WTC11 (cell line): ENCODE measurements around the gene ADGRF4. TPM values are rescaled to one million over a fixed set of nuclear protein-coding genes. Genes with fewer than 3 reads are reported as not detected.
A peak's percentile ranks its signal among the peaks of the same experiment; 100 is the strongest.

ENCODE experiments used
- ATAC-seq: fragments of 200-7000 bp; cut with Tn5 transposase; 2 replicates; pipeline ENCODE4 v1.10.0; 2021; ENCODE audit warnings: mild to moderate bottlenecking, moderate library complexity
- Bru-seq: library from RNA; stranded (reverse); fragments of 400-500 nt; gene quantifications from one replicate; lab custom pipeline; 2021; lab: Mats Ljungman, UMichigan
- CTCF ChIA-PET: fragments of 300-600 bp; sonication (Branson Sonifier 250); formaldehyde crosslinking; loops from one replicate; lab custom pipeline; 2021; ENCODE audit warnings: antibody characterized with exemption; lab: Charles Lee
- POLR2A ChIA-PET: fragments of 350-600 bp; sonication (Branson Sonifier 250); formaldehyde crosslinking; loops from one replicate; lab custom pipeline; 2021; ENCODE audit warnings: antibody characterized with exemption; lab: Charles Lee
- DNase-seq: peaks from one replicate; pipeline ENCODE4 v3.0.0; 2021; ENCODE audit warnings: low spot score
- H3K27ac Mint-ChIP-seq: 2 replicates; pipeline ENCODE4 v1.8.0; 2021; ENCODE audit warnings: mixed read lengths
- H3K27me3 Mint-ChIP-seq: 2 replicates; pipeline ENCODE4 v1.8.0; 2021; ENCODE audit warnings: low read depth, mild to moderate bottlenecking, moderate library complexity, mixed read lengths
- H3K36me3 Mint-ChIP-seq: 2 replicates; pipeline ENCODE4 v1.8.0; 2021; ENCODE audit warnings: mixed read lengths
- H3K4me1 Mint-ChIP-seq: 2 replicates; pipeline ENCODE4 v1.8.0; 2022; ENCODE audit warnings: mixed read lengths
- H3K4me3 Mint-ChIP-seq: 2 replicates; pipeline ENCODE4 v1.8.0; 2021; ENCODE audit warnings: mild to moderate bottlenecking, moderate library complexity, mixed read lengths
- H3K9me3 Mint-ChIP-seq: 2 replicates; pipeline ENCODE4 v1.8.0; 2021; ENCODE audit warnings: mixed read lengths
- ESRRA ChIP-seq: sonication (generic); formaldehyde crosslinking; IDR thresholded peaks from 2 replicates; pipeline ENCODE4 v1.8.1; 2022; ENCODE audit warnings: mild to moderate bottlenecking, missing genetic modification reagents, borderline replicate concordance
- ETV6 ChIP-seq: sonication (generic); formaldehyde crosslinking; IDR thresholded peaks from 2 replicates; pipeline ENCODE4 v1.8.1; 2022; ENCODE audit warnings: mild to moderate bottlenecking, missing genetic modification reagents
- FOXP1 ChIP-seq: sonication (generic); formaldehyde crosslinking; IDR thresholded peaks from 2 replicates; pipeline ENCODE4 v1.8.0; 2022; ENCODE audit warnings: missing genetic modification reagents, mild to moderate bottlenecking, moderate library complexity, borderline replicate concordance
- GABPB1 ChIP-seq: sonication (generic); formaldehyde crosslinking; IDR thresholded peaks from 2 replicates; pipeline ENCODE4 v1.8.1; 2023; ENCODE audit warnings: mild to moderate bottlenecking, missing genetic modification reagents
- NFATC4 ChIP-seq: fragments of 250-450 bp; sonication (Bioruptor Pico); IDR thresholded peaks from 2 replicates; pipeline ENCODE4 v1.9.0; 2021; ENCODE audit warnings: mild to moderate bottlenecking
- NFE2L1 ChIP-seq: sonication (generic); formaldehyde crosslinking; IDR thresholded peaks from 2 replicates; pipeline ENCODE4 v1.8.1; 2023; ENCODE audit warnings: missing genetic modification reagents
- OVOL2 ChIP-seq: fragments of 250-450 bp; sonication (Bioruptor Pico); IDR thresholded peaks from 2 replicates; pipeline ENCODE4 v1.9.0; 2021; ENCODE audit warnings: mild to moderate bottlenecking, borderline replicate concordance
- TP53 ChIP-seq: sonication (generic); formaldehyde crosslinking; IDR thresholded peaks from 2 replicates; pipeline ENCODE4 v1.8.1; 2023; ENCODE audit warnings: mild to moderate bottlenecking, missing genetic modification reagents
- ZNF416 ChIP-seq: fragments of 250-450 bp; sonication (Bioruptor Pico); IDR thresholded peaks from 2 replicates; pipeline ENCODE4 v1.9.0; 2021; ENCODE audit warnings: mild to moderate bottlenecking, inconsistent platforms
- long read RNA-seq, 3 experiments: library from RNA in 1 of 3; library from capped mRNA in 1 of 3; library from polyadenylated mRNA in 1 of 3; unstranded in 2 of 3; stranded (forward) in 1 of 3; transcript quantifications; one replicate each; pipeline ENCODE4 v2.0.0, GENCODE V29; 2021
- total RNA-seq: library from RNA; stranded (reverse); gene quantifications from 3 replicates; pipeline ENCODE4 v1.2.3, GENCODE V29; 2021
- TF ChIP-seq, protein P1 (sequence below): sonication (generic); formaldehyde crosslinking; IDR thresholded peaks from 2 replicates; pipeline ENCODE4 v1.8.1; 2022; ENCODE audit warnings: low read depth, mild to moderate bottlenecking, moderate library complexity, missing genetic modification reagents, borderline replicate concordance
- TF ChIP-seq, protein P2 (sequence below): sonication (generic); formaldehyde crosslinking; IDR thresholded peaks from 2 replicates; pipeline ENCODE4 v1.8.1; 2023; ENCODE audit warnings: mild to moderate bottlenecking, missing genetic modification reagents
- TF ChIP-seq, protein P3 (sequence below): fragments of 250-450 bp; sonication (Bioruptor Pico); IDR thresholded peaks from 2 replicates; pipeline ENCODE4 v1.9.0; 2021; ENCODE audit warnings: mild to moderate bottlenecking
- TF ChIP-seq, protein P4 (sequence below): fragments of 250-450 bp; sonication (Bioruptor Pico); IDR thresholded peaks from 2 replicates; pipeline ENCODE4 v1.9.0; 2021; ENCODE audit warnings: moderate library complexity, mild to moderate bottlenecking, inconsistent platforms, borderline replicate concordance
- TF ChIP-seq, protein P5 (sequence below): sonication (generic); formaldehyde crosslinking; IDR thresholded peaks from 2 replicates; pipeline ENCODE4 v1.8.1; 2023; ENCODE audit warnings: mild to moderate bottlenecking, missing genetic modification reagents, borderline replicate concordance

ADGRF4 gene, protein sequence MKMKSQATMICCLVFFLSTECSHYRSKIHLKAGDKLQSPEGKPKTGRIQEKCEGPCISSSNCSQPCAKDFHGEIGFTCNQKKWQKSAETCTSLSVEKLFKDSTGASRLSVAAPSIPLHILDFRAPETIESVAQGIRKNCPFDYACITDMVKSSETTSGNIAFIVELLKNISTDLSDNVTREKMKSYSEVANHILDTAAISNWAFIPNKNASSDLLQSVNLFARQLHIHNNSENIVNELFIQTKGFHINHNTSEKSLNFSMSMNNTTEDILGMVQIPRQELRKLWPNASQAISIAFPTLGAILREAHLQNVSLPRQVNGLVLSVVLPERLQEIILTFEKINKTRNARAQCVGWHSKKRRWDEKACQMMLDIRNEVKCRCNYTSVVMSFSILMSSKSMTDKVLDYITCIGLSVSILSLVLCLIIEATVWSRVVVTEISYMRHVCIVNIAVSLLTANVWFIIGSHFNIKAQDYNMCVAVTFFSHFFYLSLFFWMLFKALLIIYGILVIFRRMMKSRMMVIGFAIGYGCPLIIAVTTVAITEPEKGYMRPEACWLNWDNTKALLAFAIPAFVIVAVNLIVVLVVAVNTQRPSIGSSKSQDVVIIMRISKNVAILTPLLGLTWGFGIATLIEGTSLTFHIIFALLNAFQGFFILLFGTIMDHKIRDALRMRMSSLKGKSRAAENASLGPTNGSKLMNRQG
- total RNA-seq (not detected in 3 replicates), Bru-seq, nascent RNA (not detected)
- long read RNA-seq, experiment 1 = 0 reads
- long read RNA-seq, experiment 2 = 0 reads
- long read RNA-seq, experiment 3 = 0 reads

DNA sequence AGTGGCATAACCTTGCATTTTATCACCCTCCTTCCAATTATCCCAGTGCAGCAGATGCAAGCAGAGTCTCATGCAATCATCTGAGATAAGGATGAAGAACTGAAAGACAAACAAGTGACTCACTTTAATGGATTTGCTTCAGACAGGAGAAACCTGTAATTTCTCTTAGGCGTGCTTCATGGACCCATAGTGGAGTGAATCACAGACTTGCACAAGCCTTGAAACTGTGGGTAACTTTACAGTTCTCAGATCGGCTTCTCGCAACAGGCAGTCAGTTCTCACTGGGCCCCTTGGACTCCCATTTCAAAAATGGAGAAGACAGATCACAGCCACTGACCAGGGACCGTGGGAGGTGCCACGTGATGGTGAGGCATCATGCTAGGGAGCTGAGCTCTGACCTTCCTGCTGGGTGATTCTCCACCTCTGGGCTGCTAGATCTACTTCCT lies at the start of gene ADGRF4:
Gene ADGRF4 (plus strand): TSS at position 239 of the 446 bp plus-strand sequence. CDS start 8,666 bp downstream, outside the sequence.
- ATAC-seq = no peak
- no peaks in the 10 kb centered on the region for H3K36me3 Mint-ChIP-seq
- no peaks in the 10 kb centered on the region; the same call in 1 of the 2 replicates for H3K27me3 Mint-ChIP-seq
- no peaks in the 10 kb centered on the region for H3K9me3 Mint-ChIP-seq
- CTCF ChIA-PET = interaction anchor here (1.2 kb wide), 1 partner anchor 8 kb away, joined by 3 read pairs; no protein-coding TSS in a partner anchor
- H3K27ac Mint-ChIP-seq = no peak within 1 kb of the TSS
- H3K4me3 Mint-ChIP-seq = no peak within 1 kb of the TSS
- no peak for DNase-seq
- TF ChIP-seq TP53 (no peak), NFE2L1 (CRISPR knock-in tag) (no peak), OVOL2 (no peak), GABPB1 (CRISPR knock-in tag) (no peak), NFATC4 (CRISPR knock-in tag) (no peak)
- TF ChIP-seq, protein P1, sequence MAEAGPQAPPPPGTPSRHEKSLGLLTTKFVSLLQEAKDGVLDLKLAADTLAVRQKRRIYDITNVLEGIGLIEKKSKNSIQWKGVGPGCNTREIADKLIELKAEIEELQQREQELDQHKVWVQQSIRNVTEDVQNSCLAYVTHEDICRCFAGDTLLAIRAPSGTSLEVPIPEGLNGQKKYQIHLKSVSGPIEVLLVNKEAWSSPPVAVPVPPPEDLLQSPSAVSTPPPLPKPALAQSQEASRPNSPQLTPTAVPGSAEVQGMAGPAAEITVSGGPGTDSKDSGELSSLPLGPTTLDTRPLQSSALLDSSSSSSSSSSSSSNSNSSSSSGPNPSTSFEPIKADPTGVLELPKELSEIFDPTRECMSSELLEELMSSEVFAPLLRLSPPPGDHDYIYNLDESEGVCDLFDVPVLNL (CRISPR knock-in tag) = no peak
- TF ChIP-seq, protein P2, sequence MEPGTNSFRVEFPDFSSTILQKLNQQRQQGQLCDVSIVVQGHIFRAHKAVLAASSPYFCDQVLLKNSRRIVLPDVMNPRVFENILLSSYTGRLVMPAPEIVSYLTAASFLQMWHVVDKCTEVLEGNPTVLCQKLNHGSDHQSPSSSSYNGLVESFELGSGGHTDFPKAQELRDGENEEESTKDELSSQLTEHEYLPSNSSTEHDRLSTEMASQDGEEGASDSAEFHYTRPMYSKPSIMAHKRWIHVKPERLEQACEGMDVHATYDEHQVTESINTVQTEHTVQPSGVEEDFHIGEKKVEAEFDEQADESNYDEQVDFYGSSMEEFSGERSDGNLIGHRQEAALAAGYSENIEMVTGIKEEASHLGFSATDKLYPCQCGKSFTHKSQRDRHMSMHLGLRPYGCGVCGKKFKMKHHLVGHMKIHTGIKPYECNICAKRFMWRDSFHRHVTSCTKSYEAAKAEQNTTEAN (CRISPR knock-in tag) = no peak
- TF ChIP-seq, protein P3, sequence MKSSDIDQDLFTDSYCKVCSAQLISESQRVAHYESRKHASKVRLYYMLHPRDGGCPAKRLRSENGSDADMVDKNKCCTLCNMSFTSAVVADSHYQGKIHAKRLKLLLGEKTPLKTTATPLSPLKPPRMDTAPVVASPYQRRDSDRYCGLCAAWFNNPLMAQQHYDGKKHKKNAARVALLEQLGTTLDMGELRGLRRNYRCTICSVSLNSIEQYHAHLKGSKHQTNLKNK (CRISPR knock-in tag) = no peak
- TF ChIP-seq, protein P4, sequence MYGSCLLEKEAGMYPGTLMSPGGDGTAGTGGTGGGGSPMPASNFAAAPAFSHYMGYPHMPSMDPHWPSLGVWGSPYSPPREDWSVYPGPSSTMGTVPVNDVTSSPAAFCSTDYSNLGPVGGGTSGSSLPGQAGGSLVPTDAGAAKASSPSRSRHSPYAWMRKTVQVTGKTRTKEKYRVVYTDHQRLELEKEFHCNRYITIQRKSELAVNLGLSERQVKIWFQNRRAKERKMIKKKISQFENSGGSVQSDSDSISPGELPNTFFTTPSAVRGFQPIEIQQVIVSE = no peak
- TF ChIP-seq, all 79 proteins: peak for 0
- POLR2A ChIA-PET = interaction anchor here (0.6 kb wide), 1 partner anchor 14 kb away, joined by 3 read pairs; no protein-coding TSS in a partner anchor
- H3K4me1 Mint-ChIP-seq = peaks cover 21% of the 10 kb centered on the region

DNA sequence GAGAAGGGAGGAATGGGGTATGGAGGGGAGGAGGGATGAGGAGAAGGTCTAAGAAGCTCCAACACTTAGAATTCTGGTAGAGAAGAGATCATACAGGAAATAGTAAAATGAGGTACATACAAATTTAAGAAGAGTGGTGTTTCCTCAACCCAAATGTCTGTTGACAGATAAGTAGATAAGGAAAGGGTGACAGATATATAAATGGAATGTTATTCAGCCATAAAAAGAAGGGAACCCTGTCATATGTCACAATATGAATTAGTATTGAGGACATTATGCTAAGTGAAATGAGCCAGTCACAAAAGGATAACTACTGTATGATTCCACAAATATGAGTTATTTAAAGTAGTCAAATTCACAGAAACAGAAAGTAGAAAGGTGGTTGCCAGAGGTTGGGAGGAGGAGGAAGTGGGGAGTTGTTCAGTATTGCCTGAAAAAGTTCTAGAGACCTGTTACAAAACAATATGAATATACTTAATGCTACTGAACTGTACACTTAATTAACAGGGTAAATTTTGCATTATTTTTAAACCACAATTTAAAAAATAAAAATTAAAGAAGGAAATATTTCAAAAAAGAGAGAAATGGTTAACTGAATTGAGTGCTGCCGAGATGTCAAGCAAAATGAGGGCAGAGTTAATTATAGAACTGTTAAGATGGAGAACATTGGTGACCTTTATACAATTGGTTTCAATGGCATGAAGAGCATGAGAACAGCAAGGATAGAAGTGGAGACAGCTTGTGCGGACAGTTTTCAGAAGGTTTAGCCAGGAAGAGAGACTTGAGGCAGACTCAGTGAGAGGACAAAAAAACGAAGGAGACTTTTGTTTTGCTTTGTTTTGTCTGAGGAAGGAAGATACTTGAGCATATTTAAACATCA lies 47.6 kb upstream of the ADGRF4 start:
- ATAC-seq = peak; percentile 32; the same call in 1 of the 2 replicates
- H3K9me3 Mint-ChIP-seq = no peaks in the 10 kb centered on the region
- H3K27ac Mint-ChIP-seq = no peak overlapping the region
- no peak for DNase-seq
- ChIA-PET POLR2A (no interaction called here), CTCF (no interaction called here)
- H3K4me1 Mint-ChIP-seq = peaks cover 3% of the 10 kb centered on the region; the same call in 1 of the 2 replicates
- H3K27me3 Mint-ChIP-seq = no peaks in the 10 kb centered on the region
- TF ChIP-seq, protein P5, sequence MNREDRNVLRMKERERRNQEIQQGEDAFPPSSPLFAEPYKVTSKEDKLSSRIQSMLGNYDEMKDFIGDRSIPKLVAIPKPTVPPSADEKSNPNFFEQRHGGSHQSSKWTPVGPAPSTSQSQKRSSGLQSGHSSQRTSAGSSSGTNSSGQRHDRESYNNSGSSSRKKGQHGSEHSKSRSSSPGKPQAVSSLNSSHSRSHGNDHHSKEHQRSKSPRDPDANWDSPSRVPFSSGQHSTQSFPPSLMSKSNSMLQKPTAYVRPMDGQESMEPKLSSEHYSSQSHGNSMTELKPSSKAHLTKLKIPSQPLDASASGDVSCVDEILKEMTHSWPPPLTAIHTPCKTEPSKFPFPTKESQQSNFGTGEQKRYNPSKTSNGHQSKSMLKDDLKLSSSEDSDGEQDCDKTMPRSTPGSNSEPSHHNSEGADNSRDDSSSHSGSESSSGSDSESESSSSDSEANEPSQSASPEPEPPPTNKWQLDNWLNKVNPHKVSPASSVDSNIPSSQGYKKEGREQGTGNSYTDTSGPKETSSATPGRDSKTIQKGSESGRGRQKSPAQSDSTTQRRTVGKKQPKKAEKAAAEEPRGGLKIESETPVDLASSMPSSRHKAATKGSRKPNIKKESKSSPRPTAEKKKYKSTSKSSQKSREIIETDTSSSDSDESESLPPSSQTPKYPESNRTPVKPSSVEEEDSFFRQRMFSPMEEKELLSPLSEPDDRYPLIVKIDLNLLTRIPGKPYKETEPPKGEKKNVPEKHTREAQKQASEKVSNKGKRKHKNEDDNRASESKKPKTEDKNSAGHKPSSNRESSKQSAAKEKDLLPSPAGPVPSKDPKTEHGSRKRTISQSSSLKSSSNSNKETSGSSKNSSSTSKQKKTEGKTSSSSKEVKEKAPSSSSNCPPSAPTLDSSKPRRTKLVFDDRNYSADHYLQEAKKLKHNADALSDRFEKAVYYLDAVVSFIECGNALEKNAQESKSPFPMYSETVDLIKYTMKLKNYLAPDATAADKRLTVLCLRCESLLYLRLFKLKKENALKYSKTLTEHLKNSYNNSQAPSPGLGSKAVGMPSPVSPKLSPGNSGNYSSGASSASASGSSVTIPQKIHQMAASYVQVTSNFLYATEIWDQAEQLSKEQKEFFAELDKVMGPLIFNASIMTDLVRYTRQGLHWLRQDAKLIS (CRISPR knock-in tag) = no peak
- TF ChIP-seq ESRRA (CRISPR knock-in tag) = no peak
- no peak for TF ChIP-seq ZNF416 (CRISPR knock-in tag)
- no peak for TF ChIP-seq ETV6 (CRISPR knock-in tag)
- TF ChIP-seq FOXP1 = no peak
- TF ChIP-seq, all 79 proteins: peak for 0
- H3K36me3 Mint-ChIP-seq = no peaks in the 10 kb centered on the region
- H3K4me3 Mint-ChIP-seq = no peak overlapping the region
